HG02678 (cell line): ENCODE measurements around the gene FNBP1.
A peak's percentile ranks its signal among the peaks of the same experiment; 100 is the strongest.
"Not testable (repeated sequence)": the region's sequence is repeated elsewhere in the genome, so short reads cannot be mapped to it uniquely, and the experiment has no call there.

ENCODE experiments used
- ATAC-seq: cut with Tn5 transposase; IDR thresholded peaks from one replicate; pipeline ENCODE4 v1.9.1; 2021; ENCODE audit warnings: mild to moderate bottlenecking, moderate library complexity; ENCODE audit not compliant: unreplicated experiment

FNBP1 gene

DNA sequence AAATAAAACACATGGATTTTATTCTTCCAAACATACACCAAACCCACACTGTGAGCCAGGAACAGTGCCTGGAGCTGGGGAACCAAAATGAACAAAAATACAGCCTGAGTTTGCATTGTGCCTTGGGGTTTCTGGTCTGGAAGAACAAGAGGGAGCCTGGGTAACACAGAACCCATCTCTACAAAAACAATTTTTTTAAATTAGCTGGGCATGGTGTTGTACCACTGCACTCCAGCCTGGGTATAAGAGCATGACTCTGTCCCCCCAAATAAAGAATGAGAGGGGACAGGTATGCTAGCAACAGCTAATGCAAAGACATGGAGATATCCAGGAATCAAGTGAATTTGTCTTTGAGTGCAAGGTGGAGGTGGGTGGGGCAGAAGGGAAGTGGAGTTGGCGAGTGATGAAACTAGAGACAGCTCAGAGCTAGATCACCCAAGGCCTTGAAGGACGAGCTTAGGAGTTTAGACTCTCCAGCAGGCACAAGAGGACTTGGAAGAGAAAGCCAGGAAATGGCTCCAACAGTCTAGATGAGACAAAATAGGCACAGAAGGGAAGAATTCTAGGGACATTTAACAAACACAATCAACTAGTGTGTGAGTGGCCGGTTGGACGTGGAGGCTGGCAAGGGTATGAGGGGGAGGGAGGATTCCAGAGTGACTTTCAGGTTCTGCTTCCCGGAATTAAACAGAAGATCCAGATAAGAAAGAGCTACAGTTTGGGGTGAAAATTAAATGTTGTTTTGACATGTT, 47.4 kb downstream of the FNBP1 start:
- no peak for ATAC-seq

DNA sequence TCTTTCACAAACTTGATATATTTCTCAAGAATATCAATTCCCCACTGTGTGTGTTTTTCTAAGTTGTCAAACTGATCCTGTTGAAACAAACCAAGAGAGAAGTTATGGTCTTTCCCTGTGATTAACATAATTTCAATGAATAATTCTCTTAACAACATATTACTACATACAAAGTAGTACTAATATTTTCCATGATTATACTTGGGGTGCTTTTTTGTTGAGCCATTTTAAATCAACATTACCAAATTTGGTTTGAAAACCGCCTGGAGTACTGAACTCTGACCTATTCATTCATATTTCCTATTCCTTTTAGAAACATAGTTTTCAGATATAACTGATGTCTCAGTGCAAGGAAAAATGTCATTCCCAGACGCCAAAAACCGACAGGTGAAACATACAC, 48.1 kb downstream of the FNBP1 start:
- no peak for ATAC-seq

DNA sequence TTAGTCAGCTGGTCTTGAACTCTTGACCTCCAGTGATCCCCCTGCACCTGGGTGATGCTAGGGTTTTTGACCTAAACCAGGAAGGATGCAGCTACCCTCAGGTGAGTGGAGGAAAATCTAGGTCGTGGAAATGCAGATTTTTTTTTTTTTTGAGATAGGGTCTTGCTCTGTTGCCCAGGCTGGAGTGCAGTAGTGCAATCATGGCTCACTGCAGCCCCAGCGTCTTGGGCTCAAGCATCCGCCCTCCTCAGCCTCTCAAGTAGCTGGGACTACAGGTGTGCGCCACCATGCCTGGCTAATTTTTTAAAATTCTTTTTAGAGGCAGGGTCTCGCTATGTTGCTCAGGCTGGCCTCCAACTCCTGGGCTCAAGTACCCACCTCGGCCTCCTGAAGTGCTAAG, 51.9 kb downstream of the FNBP1 start:
- not testable (repeated sequence) for ATAC-seq

DNA sequence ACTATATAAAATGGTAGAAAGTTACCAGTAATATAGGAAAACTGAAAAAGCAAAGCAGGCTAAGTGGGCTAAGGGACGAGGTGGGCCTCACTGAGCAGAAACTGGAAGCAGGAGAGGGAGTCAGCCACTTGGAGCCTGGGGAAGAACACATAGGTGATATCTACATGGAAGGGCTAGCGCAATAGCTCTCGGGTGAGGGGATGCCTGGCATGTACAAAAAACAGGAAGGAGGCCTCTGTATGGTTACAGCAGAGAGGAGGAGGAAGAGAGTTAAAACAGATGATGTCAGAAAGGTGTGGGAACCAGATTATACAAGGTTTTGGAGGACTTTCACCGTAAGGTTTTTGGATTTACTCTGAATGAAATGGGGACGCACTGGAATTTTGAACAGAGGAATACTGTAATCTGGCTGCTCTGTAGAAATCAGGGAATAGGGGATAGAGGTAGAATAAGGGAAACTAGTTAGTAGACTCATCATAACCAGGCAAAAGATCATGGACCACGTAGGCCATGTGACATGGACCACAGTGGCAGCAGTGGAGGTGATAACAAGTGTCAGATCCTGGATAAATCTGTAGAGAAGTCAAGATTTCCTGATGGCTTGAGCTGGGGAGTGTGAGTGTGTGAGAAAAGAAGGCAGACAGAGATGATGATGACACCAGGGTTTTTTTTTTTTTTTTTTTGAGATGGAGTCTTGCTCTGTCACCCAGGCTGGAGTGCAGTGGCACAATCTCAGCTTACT, 52.5 kb downstream of the FNBP1 start:
- no peak for ATAC-seq

DNA sequence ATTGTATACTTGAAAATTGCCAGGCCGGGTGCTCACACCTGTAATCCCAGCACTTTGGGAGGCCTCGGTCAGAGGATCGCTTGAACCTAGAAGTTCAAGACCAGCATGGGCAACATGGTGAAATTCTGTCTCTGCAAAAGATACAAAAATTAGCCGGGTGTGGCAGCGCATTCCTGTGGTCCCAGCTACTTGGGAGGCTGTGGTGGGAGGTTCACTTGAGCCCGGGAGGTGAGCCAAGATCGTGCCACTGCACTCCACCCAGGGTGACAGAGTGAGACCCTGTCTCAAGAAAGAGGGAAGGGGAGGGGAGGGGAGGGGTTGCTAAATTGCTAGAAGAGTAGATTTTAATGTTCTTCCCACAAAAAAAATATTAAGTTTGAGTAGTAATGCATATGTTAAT, 53.2 kb downstream of the FNBP1 start:
- no peak for ATAC-seq

DNA sequence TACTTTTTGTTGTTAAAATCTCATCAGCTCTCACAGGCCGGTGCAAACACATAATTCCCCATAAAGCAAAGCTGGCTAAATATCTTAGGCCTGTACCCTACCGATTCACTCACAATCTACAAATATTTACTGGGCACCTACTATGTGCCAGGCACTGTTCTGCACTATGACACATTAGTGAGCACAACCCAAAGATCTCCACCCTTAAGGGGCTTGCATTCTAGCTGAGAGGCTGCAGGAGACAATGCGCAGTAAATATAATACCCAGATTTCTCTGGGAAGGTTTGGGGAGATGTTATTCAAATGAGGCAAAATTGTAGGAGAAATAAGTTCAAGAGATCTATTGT, 53.7 kb downstream of the FNBP1 start:
- ATAC-seq: no peak

DNA sequence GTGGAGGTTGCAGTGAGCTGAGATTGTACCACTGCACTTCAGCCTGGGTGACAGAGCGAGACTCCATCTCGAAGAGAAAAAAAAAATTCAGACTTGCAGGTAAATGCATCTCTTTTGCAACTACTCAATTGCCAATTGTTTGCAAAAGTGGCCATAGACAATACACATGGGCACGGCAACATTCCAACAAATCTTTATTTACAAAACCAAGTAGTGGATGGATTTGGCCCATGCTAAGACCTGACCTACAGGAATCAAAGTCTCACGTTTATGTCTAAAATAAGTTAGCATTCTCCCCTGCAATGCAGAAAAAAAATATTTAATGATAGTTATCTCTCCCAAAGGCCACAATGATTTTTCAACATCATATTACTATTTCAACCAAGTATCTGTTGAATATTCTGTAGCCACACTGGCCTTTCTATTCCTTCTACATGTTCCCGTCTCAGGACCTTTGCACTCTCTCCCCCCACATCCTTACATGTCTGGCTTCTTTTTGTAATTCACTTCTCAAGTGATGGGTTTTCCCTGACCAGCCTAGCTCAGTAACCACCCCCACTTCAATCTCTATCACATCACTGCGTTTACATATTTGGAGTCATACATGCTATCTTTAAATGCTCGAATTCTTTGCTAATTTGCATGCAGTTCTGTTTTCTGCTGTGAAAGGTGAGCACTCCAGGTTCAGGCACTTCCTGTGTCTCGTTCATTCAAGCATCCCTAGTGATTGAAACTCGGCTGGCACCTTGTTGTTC, 54.2 kb downstream of the FNBP1 start:
- peak; percentile 65 for ATAC-seq

DNA sequence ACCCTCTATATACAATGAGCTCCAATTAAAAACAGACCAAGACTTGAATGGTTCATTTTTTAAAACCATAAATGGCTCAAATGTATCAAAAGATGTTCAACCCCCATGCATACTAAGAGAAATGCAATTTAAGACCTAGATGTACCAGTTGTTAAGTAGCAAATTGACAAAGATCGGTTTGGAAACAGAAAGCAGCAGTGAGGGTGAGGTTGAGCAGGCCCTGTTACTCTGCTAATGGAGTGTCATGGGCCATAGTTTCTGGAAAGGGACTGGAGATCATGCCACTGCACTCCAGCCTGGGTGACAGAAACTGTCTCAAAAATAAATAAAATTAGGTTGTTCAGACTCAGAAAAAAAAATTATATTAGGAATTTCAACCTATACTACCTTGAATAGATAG, 55.0 kb downstream of the FNBP1 start:
- ATAC-seq: no peak

DNA sequence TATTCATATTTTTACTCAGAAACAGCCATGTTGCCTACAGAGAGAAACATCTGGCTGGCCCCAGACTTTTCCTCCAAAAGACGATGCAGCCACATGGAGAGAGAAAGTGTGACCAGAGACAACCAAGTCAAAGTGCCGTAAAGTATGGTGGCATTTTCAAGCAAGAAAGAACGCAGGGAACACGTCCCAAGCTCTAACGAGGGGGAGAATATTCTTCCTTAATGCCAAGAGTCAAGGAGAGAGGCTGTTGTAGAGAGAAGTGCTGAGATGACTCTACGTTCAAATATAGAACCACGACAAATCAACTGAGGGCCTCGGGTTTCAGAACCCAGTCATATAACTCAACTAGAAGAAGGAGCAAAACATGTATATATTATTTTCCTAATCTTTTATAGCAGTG, 55.9 kb downstream of the FNBP1 start:
- no peak for ATAC-seq

DNA sequence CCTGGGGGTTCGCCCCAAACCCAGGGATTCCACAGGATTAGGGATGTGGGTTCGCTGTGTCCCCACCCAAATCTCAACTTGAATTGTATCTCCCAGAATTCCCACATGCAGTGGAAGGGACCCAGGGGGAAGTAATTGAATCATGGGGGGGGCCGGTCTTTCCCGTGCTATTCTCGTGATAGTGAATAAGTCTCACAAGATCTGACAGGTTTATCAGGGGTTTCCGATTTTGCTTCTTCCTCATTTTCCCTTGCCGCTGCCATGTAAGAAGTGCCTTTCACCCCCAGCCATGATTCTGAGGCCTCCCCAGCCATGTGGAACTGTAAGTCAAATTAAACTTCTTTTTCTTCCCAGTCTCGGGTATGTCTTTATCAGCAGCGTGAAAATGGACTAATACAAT, 58.4 kb downstream of the FNBP1 start:
- ATAC-seq: not testable (repeated sequence)

DNA sequence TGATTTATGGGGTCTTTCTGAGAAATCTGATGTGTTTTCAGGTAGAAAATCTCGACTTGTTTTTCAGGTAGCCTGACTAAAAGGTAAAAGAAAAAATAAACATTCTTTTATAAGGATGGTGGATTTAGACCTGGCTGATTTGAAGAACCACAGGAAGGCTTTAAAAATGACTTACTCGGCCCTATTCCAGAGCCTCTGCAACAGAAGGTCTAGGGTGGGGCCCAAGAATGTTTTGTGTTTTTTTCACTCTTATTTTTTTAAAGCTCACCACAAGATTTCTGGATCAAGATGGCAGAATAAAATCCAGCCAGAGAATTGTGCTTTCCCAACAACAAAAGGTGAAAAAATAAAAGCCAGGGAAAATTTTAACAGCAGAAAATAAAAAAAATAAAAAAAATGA, 59.1 kb downstream of the FNBP1 start:
- no peak for ATAC-seq

DNA sequence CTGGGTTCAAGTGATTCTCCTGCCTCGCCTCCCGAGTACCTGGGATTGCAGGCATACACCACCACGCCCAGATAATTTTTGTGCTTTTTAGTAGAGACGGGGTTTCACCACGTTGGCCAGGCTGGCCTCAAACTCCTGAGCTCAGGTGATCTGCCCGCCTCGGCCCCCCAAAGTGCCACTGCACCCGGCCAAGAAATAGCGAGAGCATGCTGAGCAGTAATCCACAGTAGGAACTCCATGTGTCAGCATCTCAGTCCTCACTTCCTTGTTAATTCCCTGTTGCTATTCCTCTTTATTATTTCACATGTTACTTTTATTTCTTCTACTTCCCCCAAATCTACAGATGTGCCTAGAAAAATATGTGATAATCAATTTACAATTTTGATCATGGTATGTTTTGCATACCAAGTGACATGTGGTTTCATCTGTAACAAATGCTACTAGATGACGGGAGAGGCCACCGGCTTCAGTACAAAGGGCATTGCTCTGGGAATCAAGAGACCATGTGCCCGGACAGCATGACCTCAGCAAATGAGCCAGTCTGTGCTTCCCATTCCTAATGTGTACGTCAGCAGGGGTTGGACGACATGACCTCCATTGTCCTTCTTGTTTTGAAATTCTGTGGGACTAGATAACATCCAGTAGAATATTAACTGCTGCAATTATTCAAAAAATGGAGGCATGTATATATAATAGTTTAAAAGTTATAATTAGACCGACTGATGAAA, 61.6 kb downstream of the FNBP1 start:
- ATAC-seq: no peak

DNA sequence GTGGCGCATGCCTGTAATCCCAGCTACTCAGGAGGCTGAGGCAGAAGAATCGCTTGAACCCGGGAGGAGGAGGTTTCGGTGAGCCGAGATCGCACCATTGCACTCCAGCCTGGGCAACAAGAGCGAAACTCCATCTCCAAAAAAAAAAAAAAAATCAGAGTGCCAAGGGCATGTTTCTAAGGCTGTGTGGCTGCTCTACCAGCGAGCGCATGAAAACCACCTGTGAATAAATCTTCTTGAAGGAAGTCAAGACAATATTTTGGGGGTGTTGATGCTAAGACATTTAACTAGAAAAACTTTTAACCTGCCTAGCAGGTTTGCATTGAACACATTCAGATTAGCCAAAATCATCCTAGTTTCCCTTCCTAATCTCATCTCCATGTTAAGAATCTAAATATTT, 62.8 kb downstream of the FNBP1 start:
- not testable (repeated sequence) for ATAC-seq

DNA sequence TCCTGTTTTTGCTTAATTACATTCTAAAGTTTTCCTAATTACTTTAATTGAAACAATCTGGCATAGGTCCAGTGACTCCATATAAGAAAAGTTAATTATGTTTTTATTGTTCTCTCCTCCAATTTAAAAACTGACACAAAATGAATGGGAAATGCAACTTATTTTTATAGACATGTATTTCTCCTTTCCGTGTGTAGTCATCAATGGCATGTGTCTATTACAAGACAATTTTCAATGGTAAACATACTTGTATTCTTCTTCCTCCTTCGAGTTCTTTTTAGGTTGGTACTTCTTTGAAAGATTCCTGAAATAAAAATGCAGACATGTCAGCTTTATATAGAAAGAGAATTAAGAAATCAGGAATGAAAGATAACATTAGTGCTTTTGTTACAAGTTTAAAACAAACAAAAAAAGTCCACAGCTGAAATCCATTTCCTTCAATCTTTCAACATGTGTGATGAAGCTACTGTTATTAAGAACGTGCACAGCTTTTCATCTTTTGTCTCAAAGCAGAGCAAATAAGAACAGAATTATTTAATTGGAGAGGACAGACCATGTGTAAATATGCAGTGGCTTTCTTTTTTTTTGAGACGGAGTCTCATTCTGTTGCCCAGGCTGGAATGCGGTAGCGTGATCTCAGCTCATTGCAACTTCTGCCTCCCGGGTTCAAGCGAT, 63.8 kb downstream of the FNBP1 start:
- no peak for ATAC-seq

DNA sequence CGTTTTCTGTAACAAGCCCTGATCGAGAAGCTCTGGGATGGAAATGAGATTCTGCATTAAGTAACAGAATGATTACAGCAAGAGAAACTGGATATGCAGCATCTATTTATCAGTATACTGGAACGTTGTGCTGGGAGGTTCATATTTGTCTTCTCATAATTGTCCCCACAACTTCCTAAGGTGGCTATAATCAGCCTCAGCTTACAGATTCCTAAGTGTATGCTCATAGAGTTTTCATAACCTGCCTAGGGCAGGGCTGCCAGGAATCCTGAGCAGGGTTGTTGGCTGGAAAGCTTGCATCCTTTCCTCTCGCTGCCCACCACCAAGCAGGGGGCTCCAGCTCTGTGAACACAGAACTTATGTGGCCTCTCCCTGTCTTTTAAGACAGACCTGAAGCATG, 70.2 kb downstream of the FNBP1 start:
- no peak for ATAC-seq

DNA sequence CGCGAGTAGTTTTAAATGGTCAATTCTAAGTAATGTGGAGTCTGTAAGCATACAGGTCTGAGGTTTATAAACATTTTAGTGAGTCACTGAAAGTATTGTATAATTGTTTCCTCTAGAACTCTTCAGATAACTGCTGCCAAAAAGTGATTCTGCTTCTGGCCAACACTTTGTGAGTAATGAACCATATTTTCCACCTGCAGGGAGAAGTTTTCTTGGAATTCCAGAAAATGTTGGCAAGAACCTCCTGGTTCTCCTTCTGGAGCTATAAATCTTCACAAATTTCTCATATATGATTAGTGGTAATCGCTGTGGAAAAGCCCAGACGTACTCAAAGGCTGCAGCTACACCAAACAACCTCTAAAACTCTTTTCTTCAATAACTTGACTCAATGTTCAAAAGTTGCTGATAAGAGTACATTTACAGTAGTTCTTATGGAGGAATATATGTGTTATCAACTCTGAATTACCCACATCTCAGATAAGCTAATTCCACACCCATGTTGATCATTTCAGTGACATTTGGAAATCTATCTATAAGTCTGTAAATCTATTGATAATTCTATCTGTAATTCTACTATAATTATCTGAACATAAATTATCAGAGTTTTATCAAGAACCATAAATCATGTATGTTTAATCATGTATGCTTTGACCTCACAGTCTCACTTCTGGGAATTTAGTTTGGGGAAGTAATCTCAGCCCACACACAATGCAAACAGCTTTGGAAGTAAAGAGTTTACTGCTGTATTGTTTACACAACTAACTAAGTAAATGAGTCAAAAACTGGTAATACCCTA, 74.1 kb downstream of the FNBP1 start:
- ATAC-seq: no peak

DNA sequence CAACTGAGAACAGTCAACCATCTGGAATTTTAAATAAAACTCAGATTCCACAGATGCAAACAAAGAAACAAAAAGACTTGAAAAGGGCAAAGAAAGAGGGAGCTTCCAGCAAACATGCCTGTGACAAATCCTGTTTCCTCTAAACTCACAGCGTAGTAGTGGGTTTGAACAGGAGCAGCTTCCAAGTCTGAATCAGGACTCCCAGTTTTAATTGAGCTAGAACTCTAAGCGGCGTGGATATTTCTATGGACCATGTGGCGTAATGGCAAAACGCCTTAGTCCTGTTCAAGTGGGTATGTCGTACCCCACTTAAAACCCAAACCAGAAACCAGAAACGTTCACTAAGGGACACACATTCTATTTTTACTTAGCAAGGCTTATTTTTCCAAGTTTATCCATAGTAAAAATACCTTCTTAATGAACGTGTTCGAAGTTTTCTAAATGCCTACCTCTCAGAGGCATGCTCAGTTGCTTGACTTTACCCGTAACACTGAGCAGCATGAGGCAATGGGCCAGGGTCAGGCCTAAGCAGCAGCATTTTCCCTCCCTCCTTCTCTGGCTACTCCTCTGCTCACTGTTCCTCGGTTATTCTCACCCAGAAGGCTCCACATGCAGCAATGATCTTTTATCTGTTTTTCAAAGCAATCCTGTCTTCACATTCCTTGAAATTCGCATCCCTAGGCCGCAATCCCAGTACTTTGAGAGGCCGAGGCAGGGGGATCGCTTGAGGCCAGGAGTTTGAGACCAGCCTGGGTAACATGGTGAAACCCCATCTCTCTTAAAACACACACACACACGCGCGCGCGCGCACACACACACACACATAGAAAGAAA, 77.9 kb downstream of the FNBP1 start:
- no peak for ATAC-seq

DNA sequence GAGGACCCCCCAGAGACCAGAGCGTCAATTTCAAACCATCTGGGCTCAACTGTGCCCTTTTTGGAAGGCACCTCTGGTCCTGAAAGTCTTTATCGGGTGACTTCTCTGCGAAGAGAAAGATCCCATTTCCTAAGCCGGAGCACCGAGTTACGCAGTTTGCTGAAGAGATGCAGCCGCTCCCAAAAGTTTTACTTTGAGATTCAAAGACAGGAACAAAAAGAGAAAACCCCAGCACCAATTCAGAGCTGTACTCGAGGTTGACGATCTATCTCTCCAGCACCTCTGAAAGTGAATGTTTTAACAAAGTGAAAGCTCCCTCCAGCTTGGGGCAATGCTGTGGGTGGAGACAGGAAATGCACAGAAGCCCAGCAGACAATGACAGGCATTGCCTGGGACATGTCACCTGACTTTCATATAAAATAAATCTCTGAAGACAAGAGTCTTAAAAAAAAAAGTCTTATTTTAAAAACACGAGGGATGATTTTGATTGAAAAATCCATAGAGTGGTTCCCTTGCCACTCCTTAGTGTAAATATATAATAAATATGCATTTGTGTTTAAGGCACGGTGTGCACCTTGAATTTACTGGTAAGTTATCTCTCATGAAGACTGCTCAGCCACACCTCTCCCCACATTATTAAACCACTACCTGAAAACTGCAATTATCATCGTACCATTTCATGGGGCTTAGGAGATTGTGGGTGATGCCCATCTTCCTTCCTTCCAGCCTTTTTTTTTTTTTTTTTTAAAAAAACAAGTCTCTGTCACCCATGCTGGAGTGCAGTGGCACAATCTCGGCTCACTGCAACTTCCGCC, 79.9 kb downstream of the FNBP1 start:
- peak; percentile 87 for ATAC-seq
